Suprapubic skin (tissue), 4 donors: ENCODE measurements around the gene DUSP3.

Experiments used
- EP300 ChIP-seq: sonication (generic); formaldehyde crosslinking; IDR thresholded peaks from one replicate; pipeline ENCODE4 v1.6.1; 2017; ENCODE audit warnings: antibody characterized with exemption
- POLR2A ChIP-seq, 2 donors: fragments of 450-650 bp; IDR thresholded peaks; one replicate each; pipeline ENCODE4 v1.6.1; 2017; ENCODE audit warnings: antibody characterized with exemption in 2 of 2, mild to moderate bottlenecking in 2 of 2, moderate library complexity in 2 of 2
- POLR2AphosphoS5 ChIP-seq, 3 donors: sonication (generic); formaldehyde crosslinking; IDR thresholded peaks; one replicate each; pipeline ENCODE4 v1.6.1; 2017; ENCODE audit warnings: antibody characterized with exemption in 3 of 3
- TF ChIP-seq, protein P1 (sequence below), 2 donors: fragments of 200-600 bp in 1 of 2; fragments of 450-650 bp in 1 of 2; sonication (generic) in 1 of 2; IDR thresholded peaks; one replicate each; pipeline ENCODE4 v1.5.1; 2016 to 2019; ENCODE audit warnings: antibody characterized with exemption in 2 of 2, mild to moderate bottlenecking in 1 of 2, moderate library complexity in 1 of 2

DNA sequence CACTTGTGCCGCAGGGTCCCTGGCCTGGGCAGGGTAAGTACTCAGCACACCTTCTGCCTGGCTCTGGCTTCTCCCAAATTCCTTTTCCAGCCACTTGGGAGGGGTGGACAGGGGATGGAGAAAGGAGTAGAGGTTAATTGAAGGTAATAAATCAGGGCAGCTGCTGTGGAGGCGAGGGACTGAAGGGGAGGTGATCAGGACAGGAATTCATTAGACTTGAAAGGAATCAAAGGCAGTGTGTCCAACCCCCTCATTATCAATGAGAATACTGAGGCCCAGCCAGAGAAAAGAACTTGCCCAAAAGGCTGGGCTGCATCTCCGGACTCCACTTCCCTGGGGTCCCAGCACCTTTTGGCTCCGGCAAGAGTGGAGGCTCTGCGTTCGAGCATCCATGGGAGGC is 22.6 kb downstream of the DUSP3 start:
- TF ChIP-seq POLR2AphosphoS5 (IDR thresholded peaks at IDR 0.05) (no peak), POLR2A (IDR thresholded peaks at IDR 0.05) (no peak), EP300 (no peak)
- TF ChIP-seq, protein P1, sequence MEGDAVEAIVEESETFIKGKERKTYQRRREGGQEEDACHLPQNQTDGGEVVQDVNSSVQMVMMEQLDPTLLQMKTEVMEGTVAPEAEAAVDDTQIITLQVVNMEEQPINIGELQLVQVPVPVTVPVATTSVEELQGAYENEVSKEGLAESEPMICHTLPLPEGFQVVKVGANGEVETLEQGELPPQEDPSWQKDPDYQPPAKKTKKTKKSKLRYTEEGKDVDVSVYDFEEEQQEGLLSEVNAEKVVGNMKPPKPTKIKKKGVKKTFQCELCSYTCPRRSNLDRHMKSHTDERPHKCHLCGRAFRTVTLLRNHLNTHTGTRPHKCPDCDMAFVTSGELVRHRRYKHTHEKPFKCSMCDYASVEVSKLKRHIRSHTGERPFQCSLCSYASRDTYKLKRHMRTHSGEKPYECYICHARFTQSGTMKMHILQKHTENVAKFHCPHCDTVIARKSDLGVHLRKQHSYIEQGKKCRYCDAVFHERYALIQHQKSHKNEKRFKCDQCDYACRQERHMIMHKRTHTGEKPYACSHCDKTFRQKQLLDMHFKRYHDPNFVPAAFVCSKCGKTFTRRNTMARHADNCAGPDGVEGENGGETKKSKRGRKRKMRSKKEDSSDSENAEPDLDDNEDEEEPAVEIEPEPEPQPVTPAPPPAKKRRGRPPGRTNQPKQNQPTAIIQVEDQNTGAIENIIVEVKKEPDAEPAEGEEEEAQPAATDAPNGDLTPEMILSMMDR (IDR thresholded peaks at IDR 0.05): no peak
